H1 (cell line): ENCODE results near the gene MBIP.

Experiments
- NRF1 ChIP-seq: IDR thresholded peaks from 2 replicates; pipeline ENCODE4 v1.6.1; 2011; ENCODE audit warnings: mild to moderate bottlenecking, low read depth, low read length, improper control_type of control experiment
- POLR2A ChIP-seq, 2 experiments: IDR thresholded peaks; 1 replicate in 1 of 2; 2 replicates in 1 of 2; pipeline ENCODE4 v1.6.1; 2011; ENCODE audit warnings: low read depth in 2 of 2, low read length in 2 of 2, mild to moderate bottlenecking in 2 of 2; ENCODE audit errors: control extremely low read depth in 1 of 2
- ZNF274 ChIP-seq: IDR thresholded peaks from 2 replicates; pipeline ENCODE4 v1.7.0; 2012; ENCODE audit warnings: low read length, borderline replicate concordance; ENCODE audit errors: extremely low read depth
- TF ChIP-seq, protein P1 (sequence below): IDR thresholded peaks from 2 replicates; pipeline ENCODE4 v1.6.1; 2012; ENCODE audit warnings: inconsistent platforms
- TF ChIP-seq, protein P2 (sequence below), 3 experiments: IDR thresholded peaks; 1 replicate in 2 of 3; 2 replicates in 1 of 3; pipeline versions ENCODE4 v1.5.1 to v1.6.1; 2011; ENCODE audit warnings: low read length in 3 of 3, mild to moderate bottlenecking in 3 of 3, inconsistent platforms in 2 of 3, low read depth in 1 of 3, moderate library complexity in 1 of 3; ENCODE audit not compliant: insufficient read depth in 1 of 3; ENCODE audit errors: control extremely low read depth in 1 of 3

DNA sequence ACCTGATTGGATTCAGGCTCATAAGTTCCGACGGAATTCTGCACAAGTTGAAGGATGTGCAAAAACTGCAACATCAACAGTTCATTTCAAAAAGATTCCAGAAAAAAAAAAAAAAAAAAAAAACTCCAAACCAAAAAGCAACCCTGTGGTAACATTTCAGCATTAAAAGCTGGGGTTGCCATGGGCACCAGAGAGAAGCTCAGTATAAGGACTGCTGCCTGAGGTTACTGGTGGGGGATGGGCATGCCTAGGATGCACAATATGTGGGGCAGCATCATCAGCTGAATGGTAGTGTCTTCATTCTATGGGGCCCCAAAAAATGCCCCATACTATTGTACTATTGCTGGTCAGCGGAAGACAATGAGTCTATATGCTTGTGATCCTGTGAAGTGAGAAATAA, 44.7 kb downstream of the MBIP start:
- TF ChIP-seq, protein P1, sequence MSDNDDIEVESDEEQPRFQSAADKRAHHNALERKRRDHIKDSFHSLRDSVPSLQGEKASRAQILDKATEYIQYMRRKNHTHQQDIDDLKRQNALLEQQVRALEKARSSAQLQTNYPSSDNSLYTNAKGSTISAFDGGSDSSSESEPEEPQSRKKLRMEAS = no peak
- no peak for TF ChIP-seq ZNF274
- TF ChIP-seq POLR2A (IDR thresholded peaks at IDR 0.05; ENCODE audit: control extremely low read depth in 1 of 2, low read depth in 2 of 2, low read length in 2 of 2) = no peak
- TF ChIP-seq, protein P2, sequence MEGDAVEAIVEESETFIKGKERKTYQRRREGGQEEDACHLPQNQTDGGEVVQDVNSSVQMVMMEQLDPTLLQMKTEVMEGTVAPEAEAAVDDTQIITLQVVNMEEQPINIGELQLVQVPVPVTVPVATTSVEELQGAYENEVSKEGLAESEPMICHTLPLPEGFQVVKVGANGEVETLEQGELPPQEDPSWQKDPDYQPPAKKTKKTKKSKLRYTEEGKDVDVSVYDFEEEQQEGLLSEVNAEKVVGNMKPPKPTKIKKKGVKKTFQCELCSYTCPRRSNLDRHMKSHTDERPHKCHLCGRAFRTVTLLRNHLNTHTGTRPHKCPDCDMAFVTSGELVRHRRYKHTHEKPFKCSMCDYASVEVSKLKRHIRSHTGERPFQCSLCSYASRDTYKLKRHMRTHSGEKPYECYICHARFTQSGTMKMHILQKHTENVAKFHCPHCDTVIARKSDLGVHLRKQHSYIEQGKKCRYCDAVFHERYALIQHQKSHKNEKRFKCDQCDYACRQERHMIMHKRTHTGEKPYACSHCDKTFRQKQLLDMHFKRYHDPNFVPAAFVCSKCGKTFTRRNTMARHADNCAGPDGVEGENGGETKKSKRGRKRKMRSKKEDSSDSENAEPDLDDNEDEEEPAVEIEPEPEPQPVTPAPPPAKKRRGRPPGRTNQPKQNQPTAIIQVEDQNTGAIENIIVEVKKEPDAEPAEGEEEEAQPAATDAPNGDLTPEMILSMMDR (IDR thresholded peaks at IDR 0.05; ENCODE audit: control extremely low read depth in 1 of 3, insufficient read depth in 1 of 3, low read depth in 1 of 3, low read length in 3 of 3) = no peak
- TF ChIP-seq NRF1 = no peak
